Subcutaneous abdominal adipose tissue (tissue), 5 donors: ENCODE results near the gene PTPRJ.

Experiments used
- H3K27ac ChIP-seq: one replicate; pipeline ENCODE4 v1.7.0; 2013; ENCODE audit warnings: low read depth, mild to moderate bottlenecking, inconsistent platforms, low read length, moderate library complexity
- H3K27me3 ChIP-seq, 5 donors: one replicate each; pipeline ENCODE4 v1.7.0; 2013; ENCODE audit warnings: low read length in 5 of 5, inconsistent platforms in 1 of 5; ENCODE audit not compliant: control insufficient read depth in 5 of 5, insufficient read depth in 4 of 5
- H3K36me3 ChIP-seq, 5 donors: one replicate each; pipeline ENCODE4 v1.7.0; 2013; ENCODE audit warnings: low read length in 5 of 5; ENCODE audit not compliant: control insufficient read depth in 5 of 5, insufficient read depth in 5 of 5
- H3K4me1 ChIP-seq, 5 donors: one replicate each; pipeline ENCODE4 v1.7.0; 2013; ENCODE audit warnings: low read length in 5 of 5, mild to moderate bottlenecking in 3 of 5, moderate library complexity in 1 of 5; ENCODE audit not compliant: control insufficient read depth in 5 of 5, insufficient read depth in 5 of 5
- H3K4me3 ChIP-seq, 5 donors: one replicate each; pipeline ENCODE4 v1.7.0; 2013; ENCODE audit warnings: low read length in 5 of 5, low read depth in 1 of 5
- H3K9ac ChIP-seq, 5 donors: one replicate each; pipeline ENCODE4 v1.7.0; 2013; ENCODE audit warnings: low read length in 5 of 5, mild to moderate bottlenecking in 4 of 5, moderate library complexity in 3 of 5
- H3K9me3 ChIP-seq, 5 donors: one replicate each; pipeline ENCODE4 v1.7.0; 2013; ENCODE audit warnings: low read length in 5 of 5; ENCODE audit not compliant: control insufficient read depth in 5 of 5
- donor health status: healthy.
- donor health status: healthy.
- donor health status: healthy.
- donor health status: healthy.
- donor health status: healthy.

Gene PTPRJ

GRCh38 chr11:48096588-48097525, 116.5 kb downstream of the PTPRJ start:
- H3K9me3 ChIP-seq: no peaks in the 10 kb centered on the region
- H3K36me3 ChIP-seq: no peaks in the 10 kb centered on the region
- H3K27me3 ChIP-seq: no peaks in the 10 kb centered on the region
- H3K4me3 ChIP-seq: no peak overlapping the region
- peaks cover 2 to 32% (median 29%) of the 10 kb centered on the region in 5 donors for H3K4me1 ChIP-seq
- H3K9ac ChIP-seq: no peak overlapping the region
- no peak overlapping the region for H3K27ac ChIP-seq

GRCh38 chr11:48098024-48098423, 117.7 kb downstream of the PTPRJ start:
- H3K4me1 ChIP-seq: peaks cover 2 to 42% (median 37%) of the 10 kb centered on the region in 5 donors
- H3K4me3 ChIP-seq: no peak overlapping the region
- no peaks in the 10 kb centered on the region for H3K9me3 ChIP-seq
- no peaks in the 10 kb centered on the region for H3K27me3 ChIP-seq
- H3K9ac ChIP-seq: no peak overlapping the region
- no peak overlapping the region for H3K27ac ChIP-seq
- no peaks in the 10 kb centered on the region for H3K36me3 ChIP-seq

GRCh38 chr11:48099916-48100446, 119.6 kb downstream of the PTPRJ start:
- H3K9ac ChIP-seq: no peak overlapping the region
- no peaks in the 10 kb centered on the region for H3K27me3 ChIP-seq
- no peaks in the 10 kb centered on the region for H3K36me3 ChIP-seq
- H3K4me1 ChIP-seq: peaks cover 2 to 36% (median 26%) of the 10 kb centered on the region in 5 donors
- no peaks in the 10 kb centered on the region for H3K9me3 ChIP-seq
- H3K27ac ChIP-seq: no peak overlapping the region
- no peak overlapping the region for H3K4me3 ChIP-seq

GRCh38 chr11:48101044-48101733, 120.8 kb downstream of the PTPRJ start:
- no peaks in the 10 kb centered on the region for H3K9me3 ChIP-seq
- H3K4me1 ChIP-seq: peaks cover 2 to 30% (median 23%) of the 10 kb centered on the region in 5 donors
- H3K4me3 ChIP-seq: no peak overlapping the region
- H3K27ac ChIP-seq: no peak overlapping the region
- no peak overlapping the region for H3K9ac ChIP-seq
- no peaks in the 10 kb centered on the region for H3K36me3 ChIP-seq
- H3K27me3 ChIP-seq: no peaks in the 10 kb centered on the region

- H3K4me3 ChIP-seq: no peak overlapping the region
- H3K4me1 ChIP-seq: peaks cover 2 to 25% (median 22%) of the 10 kb centered on the region in 5 donors
- no peaks in the 10 kb centered on the region for H3K36me3 ChIP-seq
- no peaks in the 10 kb centered on the region for H3K9me3 ChIP-seq
- no peak overlapping the region for H3K27ac ChIP-seq
- no peaks in the 10 kb centered on the region for H3K27me3 ChIP-seq
- H3K9ac ChIP-seq: no peak overlapping the region
Measured at GRCh38 chr11:48101958-48102357, 121.6 kb downstream of the PTPRJ start.

- no peak overlapping the region for H3K9ac ChIP-seq
- H3K27ac ChIP-seq: no peak overlapping the region
- no peaks in the 10 kb centered on the region for H3K9me3 ChIP-seq
- H3K27me3 ChIP-seq: no peaks in the 10 kb centered on the region
- H3K4me1 ChIP-seq: peaks cover 2 to 39% (median 23%) of the 10 kb centered on the region in 5 donors
- H3K36me3 ChIP-seq: no peaks in the 10 kb centered on the region
- no peak overlapping the region for H3K4me3 ChIP-seq
Measured at GRCh38 chr11:48103621-48104567, 123.5 kb downstream of the PTPRJ start.

GRCh38 chr11:48104568-48104924, 124.2 kb downstream of the PTPRJ start:
- no peaks in the 10 kb centered on the region for H3K27me3 ChIP-seq
- H3K36me3 ChIP-seq: no peaks in the 10 kb centered on the region
- H3K4me1 ChIP-seq: peaks cover 2 to 41% (median 26%) of the 10 kb centered on the region in 5 donors
- no peak overlapping the region for H3K27ac ChIP-seq
- no peak overlapping the region for H3K9ac ChIP-seq
- no peak overlapping the region for H3K4me3 ChIP-seq
- H3K9me3 ChIP-seq: no peaks in the 10 kb centered on the region

- Histone ChIP-seq H3K9ac (no peak overlapping the region), H3K36me3 (no peaks in the 10 kb centered on the region), H3K27ac (no peak overlapping the region), H3K9me3 (no peaks in the 10 kb centered on the region), H3K4me1 (peaks cover 2 to 48% (median 29%) of the 10 kb centered on the region in 5 donors), H3K4me3 (no peak overlapping the region), H3K27me3 (no peaks in the 10 kb centered on the region)
Measured at GRCh38 chr11:48105096-48105990, 125.0 kb downstream of the PTPRJ start.

- Histone ChIP-seq H3K9me3 (no peaks in the 10 kb centered on the region), H3K4me3 (no peak overlapping the region), H3K27ac (no peak overlapping the region), H3K36me3 (no peaks in the 10 kb centered on the region), H3K27me3 (no peaks in the 10 kb centered on the region), H3K4me1 (peaks cover 2 to 45% (median 28%) of the 10 kb centered on the region in 5 donors), H3K9ac (no peak overlapping the region)
Measured at GRCh38 chr11:48106166-48106565, 125.8 kb downstream of the PTPRJ start.
